Measurements from ENCODE around the gene ATP2B2. TPM values are rescaled to one million over a fixed set of nuclear protein-coding genes. Genes with fewer than 3 reads are reported as not detected.

ATP2B2 gene
- total and polyA plus RNA-seq, 9 of the 15 experiments (the other 6 are each of a cell fraction or from before 2014, with no cell fraction given) = 0.06 TPM; not detected in 8

GRCh38 chr3:10392906-10393461 lies 112.4 kb downstream of the ATP2B2 start (continued):
- TF ChIP-seq NR2C1 (IDR thresholded peaks at IDR 0.05) (no peak), NR2C1 (tag; IDR thresholded peaks at IDR 0.05) (no peak)

GRCh38 chr3:10392244-10392643 lies 113.1 kb downstream of the ATP2B2 start:
- Histone ChIP-seq H3K9ac (ENCODE audit: insufficient read depth in 1 of 2, low read depth in 2 of 2, low read length in 2 of 2) (no peak overlapping the region), H3K79me2 (ENCODE audit: control insufficient read depth, insufficient read depth, low read length) (no peaks in the 10 kb centered on the region), H3K4me1 (replicated peaks in 1 of 2; ENCODE audit: control insufficient read depth in 2 of 2, insufficient read depth in 2 of 2, low read length in 2 of 2) (no peaks in the 10 kb centered on the region; a peak in 1 of 5 replicates), H3K4me3 (no peak overlapping the region), H3K27me3 (ENCODE audit: control insufficient read depth in 2 of 2, insufficient read depth in 2 of 2, low read length in 2 of 2) (peaks cover 5 to 68% of the 10 kb centered on the region in 2 experiments; a peak in 3 of 5 replicates), H3K36me3 (ENCODE audit: control insufficient read depth, insufficient read depth, low read length) (no peaks in the 10 kb centered on the region), H3K4me2 (ENCODE audit: insufficient read depth, low read length) (no peak overlapping the region), H4K20me1 (replicated peaks; ENCODE audit: control insufficient read depth, insufficient read depth, low read length) (peaks cover 13% of the 10 kb centered on the region; the same call in 1 of the 2 replicates), H3K9me3 (replicated peaks; ENCODE audit: control insufficient read depth, insufficient read depth, low read depth, low read length) (no peaks in the 10 kb centered on the region), H2AFZ (ENCODE audit: low read depth, low read length) (no peak overlapping the region), H3K9me1 (ENCODE audit: control insufficient read depth, insufficient read depth, low read length) (no peaks in the 10 kb centered on the region), H3K27ac (ENCODE audit: extremely low read depth, low read depth, low read length) (no peak overlapping the region)
- 1% methylated on average over 4 of the region's 4 CpGs for WGBS (ENCODE audit: insufficient coverage, low coverage, missing lambda C conversion rate)
- FAIRE-seq (peak; percentile 46), ATAC-seq (peak; percentile 48), DNase-seq (ENCODE audit: extremely low read depth in 1 of 4, low spot score in 3 of 4) (no peak)
- in situ Hi-C loops (cut with MboI) = no loop called here
- CTCF ChIA-PET (ENCODE audit: low intra/inter-chr PET ratio) = no interaction called here
- POLR2A ChIA-PET = interaction anchor here (0.7 to 1.7 kb wide), 3 partner anchors 12 to 45 kb away, joined by 3 to 4 read pairs (median 3); no protein-coding TSS in a partner anchor
- intact Hi-C loops (cut with micrococcal nuclease) = no loop called here
- BruUV-seq (replicated peaks) = no TSS peak
- TF ChIP-seq SMARCA4 (IDR thresholded peaks at IDR 0.05) = no peak
- TF ChIP-seq MXI1 (IDR thresholded peaks at IDR 0.05; ENCODE audit: low read depth, low read length) = no peak
- no peak for TF ChIP-seq NR0B1 (IDR thresholded peaks at IDR 0.05; ENCODE audit: partially characterized antibody)
- TF ChIP-seq CTCF (IDR thresholded peaks at IDR 0.05 in 2 of 3, conservative IDR thresholded peaks at IDR 0.05 in 1 of 3; ENCODE audit: insufficient read depth in 2 of 3, low read depth in 1 of 3, low read length in 3 of 3) = peak in 2 of 3 experiments; percentile 16 to 24; a peak in 1 of 6 replicates
- no peak for TF ChIP-seq ZFP30 (CRISPR knock-in tag; IDR thresholded peaks at IDR 0.05; ENCODE audit: borderline replicate concordance)
- TF ChIP-seq CHD4 (IDR thresholded peaks at IDR 0.05; ENCODE audit: insufficient read depth, insufficient replicate concordance, low read depth, low read length, poor library complexity, severe bottlenecking) = no peak
- TF ChIP-seq ZNF518B (CRISPR knock-in tag; IDR thresholded peaks at IDR 0.05) = no peak
- TF ChIP-seq ZNF707 (CRISPR knock-in tag; conservative IDR thresholded peaks at IDR 0.05) = no peak
- TF ChIP-seq ARID2 (IDR thresholded peaks at IDR 0.05) = no peak
- TF ChIP-seq RAD21 (CRISPR knock-in tag; conservative IDR thresholded peaks at IDR 0.05 in 1 of 2, IDR thresholded peaks at IDR 0.05 in 1 of 2) = peak in 1 of 2 experiments; percentile 13; a peak in 1 of 4 replicates
